Left ventricle myocardium inferior (tissue), 1 donor: ENCODE results near the gene HDAC9. TPM values are rescaled to one million over a fixed set of nuclear protein-coding genes. Genes with fewer than 3 reads are reported as not detected.
A peak's percentile ranks its signal among the peaks of the same experiment; 100 is the strongest.

Source experiments
- DNase-seq: peaks from one replicate; pipeline ENCODE4 v3.0.0-alpha.2; 2020
- H3K27ac ChIP-seq: fragments of 200-600 bp; replicated peaks from 2 replicates; pipeline ENCODE4 v1.8.0; 2021
- H3K27me3 ChIP-seq: fragments of 200-600 bp; 2 replicates; pipeline ENCODE4 v1.8.0; 2021; ENCODE audit warnings: low read depth
- H3K36me3 ChIP-seq: fragments of 200-600 bp; 2 replicates; pipeline ENCODE4 v1.8.0; 2021
- H3K4me1 ChIP-seq: fragments of 200-600 bp; 2 replicates; pipeline ENCODE4 v1.8.0; 2021
- H3K4me3 ChIP-seq: fragments of 200-600 bp; 2 replicates; pipeline ENCODE4 v1.8.0; 2021; ENCODE audit warnings: mild to moderate bottlenecking, moderate library complexity
- H3K9me3 ChIP-seq: fragments of 200-600 bp; replicated peaks from 2 replicates; pipeline ENCODE4 v1.8.0; 2021
- CTCF ChIP-seq: fragments of 200-600 bp; IDR thresholded peaks from 2 replicates; pipeline ENCODE4 v1.8.0; 2021; ENCODE audit warnings: antibody characterized with exemption, mild to moderate bottlenecking, borderline replicate concordance
- intact Hi-C: fragments of 100-400 bp; cut with micrococcal nuclease; formaldehyde crosslinking; loops from one replicate; pipeline ENCODE4 v1.11.0; 2022
- total RNA-seq: library from RNA; stranded (reverse); fragmentation: NEBNext Ultra II Directional; extraction: Animal tissue kit (Norgen Biotek cat#: 25700); gene quantifications from one replicate; pipeline ENCODE4 v1.2.1, GENCODE V29; 2021
- donor health status: DM: no; HTN: yes; CAD: no; lungs with severe emphysema.

The HDAC9 gene
- total RNA-seq, 1 donor from 2014 or later, result 39.6 TPM

GRCh38 chr7:18541181-18541870, 45.8 kb downstream of the HDAC9 start:
- TF ChIP-seq CTCF, result no peak
- H3K9me3 ChIP-seq, result no peaks in the 10 kb centered on the region
- peak; percentile 47 for DNase-seq
- intact Hi-C loops, result no loop called here
- H3K4me3 ChIP-seq, result peak overlapping the region; percentile 26
- peak overlapping the region; percentile 69 for H3K27ac ChIP-seq
- H3K36me3 ChIP-seq, result no peaks in the 10 kb centered on the region
- H3K27me3 ChIP-seq, result no peaks in the 10 kb centered on the region
- H3K4me1 ChIP-seq, result peaks cover 50% of the 10 kb centered on the region

- Histone ChIP-seq H3K4me3 (no peak overlapping the region), H3K27ac (peak overlapping the region; percentile 69), H3K4me1 (peaks cover 45% of the 10 kb centered on the region), H3K9me3 (no peaks in the 10 kb centered on the region), H3K27me3 (no peaks in the 10 kb centered on the region), H3K36me3 (no peaks in the 10 kb centered on the region)
- no peak for DNase-seq
- no peak for TF ChIP-seq CTCF
- intact Hi-C loops, result no loop called here
Measured at GRCh38 chr7:18541871-18542212, 46.3 kb downstream of the HDAC9 start.

- Histone ChIP-seq H3K9me3 (no peaks in the 10 kb centered on the region), H3K27ac (no peak overlapping the region), H3K4me1 (peaks cover 7% of the 10 kb centered on the region), H3K36me3 (no peaks in the 10 kb centered on the region), H3K27me3 (no peaks in the 10 kb centered on the region), H3K4me3 (no peak overlapping the region)
- DNase-seq, result no peak
- intact Hi-C loops, result no loop called here
- no peak for TF ChIP-seq CTCF
Measured at GRCh38 chr7:18546576-18546975, 51.0 kb downstream of the HDAC9 start.

- intact Hi-C loops, result no loop called here
- no peaks in the 10 kb centered on the region for H3K27me3 ChIP-seq
- peaks cover 10% of the 10 kb centered on the region for H3K4me1 ChIP-seq
- no peak overlapping the region for H3K27ac ChIP-seq
- no peaks in the 10 kb centered on the region for H3K36me3 ChIP-seq
- no peak for DNase-seq
- no peaks in the 10 kb centered on the region for H3K9me3 ChIP-seq
- H3K4me3 ChIP-seq, result no peak overlapping the region
- TF ChIP-seq CTCF, result no peak
Measured at GRCh38 chr7:18547509-18548187, 52.1 kb downstream of the HDAC9 start.

GRCh38 chr7:18548534-18548933, 53.0 kb downstream of the HDAC9 start:
- H3K9me3 ChIP-seq, result no peaks in the 10 kb centered on the region
- no peaks in the 10 kb centered on the region for H3K36me3 ChIP-seq
- H3K27me3 ChIP-seq, result no peaks in the 10 kb centered on the region
- intact Hi-C loops, result no loop called here
- H3K27ac ChIP-seq, result no peak overlapping the region
- no peak for DNase-seq
- TF ChIP-seq CTCF, result no peak
- peaks cover 19% of the 10 kb centered on the region for H3K4me1 ChIP-seq
- H3K4me3 ChIP-seq, result no peak overlapping the region
